ENCODE measurements around the gene ZNF324. TPM values are rescaled to one million over a fixed set of nuclear protein-coding genes. Genes with fewer than 3 reads are reported as not detected.

Gene ZNF324
- total and polyA plus RNA-seq, 2 of the 4 experiments (the other 2 are of a cell fraction): 6.0 to 6.6 TPM

DNA sequence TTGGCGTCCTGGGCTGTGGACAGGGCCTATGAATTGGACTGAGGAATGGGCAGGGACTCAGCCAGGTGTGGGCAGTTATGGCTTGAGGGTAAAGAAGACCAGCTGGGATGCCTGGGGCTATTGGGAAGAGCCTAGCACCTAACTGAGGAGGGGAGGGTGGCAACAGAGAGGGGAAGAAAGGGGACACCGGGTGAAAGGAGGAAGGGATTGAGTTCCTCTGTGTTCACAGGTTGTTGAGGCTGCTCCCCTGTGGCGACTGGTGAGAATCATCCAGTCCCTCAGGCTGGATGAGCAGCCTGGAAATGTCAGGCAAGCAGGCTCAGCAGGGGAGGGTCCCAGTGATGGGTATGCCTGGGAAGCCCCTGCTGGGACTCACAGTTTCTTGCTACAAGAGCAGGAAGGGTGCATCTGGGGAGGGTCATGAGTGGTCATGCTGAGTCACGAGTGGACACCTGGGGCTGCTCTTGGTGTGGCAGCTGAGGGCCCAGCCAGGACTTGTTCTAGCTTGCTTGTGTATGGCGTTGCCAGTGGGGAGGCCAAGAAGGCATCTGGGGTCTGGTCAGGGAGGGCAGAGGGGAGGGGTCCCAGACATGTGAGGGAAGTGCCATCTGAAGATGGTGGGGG, 1.4 kb downstream of the ZNF324 start:
- Histone ChIP-seq H3K27me3 (ENCODE audit: control insufficient read depth, insufficient read depth, low read length) (no peaks in the 10 kb centered on the region), H2AK9ac (replicated peaks; ENCODE audit: low read depth, low read length, poor library complexity) (peak overlapping the region; percentile 87), H4K8ac (ENCODE audit: low read depth in 2 of 2, low read length in 2 of 2) (no peak overlapping the region), H3K27ac (ENCODE audit: insufficient read depth, low read length) (no peak overlapping the region; the same call in 1 of the 2 replicates), H3K9me3 (ENCODE audit: control insufficient read depth, insufficient read depth, low read length) (no peaks in the 10 kb centered on the region), H2BK15ac (ENCODE audit: low read depth, low read length) (no peak overlapping the region), H2BK120ac (ENCODE audit: low read depth, low read length) (no peak overlapping the region), H3K9ac (ENCODE audit: low read depth, low read length) (no peak overlapping the region), H3K18ac (ENCODE audit: low read depth, low read length) (no peak overlapping the region), H3K14ac (replicated peaks; ENCODE audit: low read depth, low read length) (no peak overlapping the region; the same call in 1 of the 2 replicates), H3K4me1 (ENCODE audit: control insufficient read depth, insufficient read depth, low read length) (peaks cover 7% of the 10 kb centered on the region), H3K4me3 (ENCODE audit: insufficient read depth, low read depth, low read length) (no peak overlapping the region), H3K4me2 (ENCODE audit: low read depth, low read length) (no peak overlapping the region; the same call in 1 of the 2 replicates), H3K23ac (ENCODE audit: low read depth, low read length) (peak overlapping the region; percentile 59; the same call in 1 of the 2 replicates), H4K91ac (ENCODE audit: insufficient read depth, low read depth, low read length) (no peak overlapping the region), H3K56ac (ENCODE audit: extremely low read depth, insufficient read depth, low read length) (no peak overlapping the region), H3K4ac (ENCODE audit: low read depth, low read length) (no peak overlapping the region), H2AK5ac (ENCODE audit: low read depth, low read length) (peak overlapping the region; percentile 28), H4K5ac (ENCODE audit: low read depth, low read length) (no peak overlapping the region), H3K79me1 (ENCODE audit: low read depth in 1 of 2, low read length in 2 of 2) (peaks cover 14 to 34% of the 10 kb centered on the region in 2 experiments; a peak in 3 of 4 replicates), H3K9me1 (ENCODE audit: insufficient read depth, low read length) (peaks cover 21% of the 10 kb centered on the region), H2AFZ (replicated peaks; ENCODE audit: low read length, poor library complexity) (no peak overlapping the region), H2BK5ac (ENCODE audit: low read depth, low read length, poor library complexity, severe bottlenecking) (no peak overlapping the region), H3K36me3 (ENCODE audit: control insufficient read depth, insufficient read depth, low read length) (peaks cover 27% of the 10 kb centered on the region), H2BK20ac (ENCODE audit: low read depth, low read length) (no peak overlapping the region), H4K20me1 (ENCODE audit: insufficient read depth, low read length) (peaks cover 13% of the 10 kb centered on the region)
- TF ChIP-seq CEBPB (IDR thresholded peaks at IDR 0.05; ENCODE audit: low read depth, low read length) (no peak), MXI1 (IDR thresholded peaks at IDR 0.05; ENCODE audit: borderline replicate concordance, low read depth, low read length) (no peak), NFE2L2 (IDR thresholded peaks at IDR 0.05; ENCODE audit: low read depth, low read length) (no peak), MAFK (IDR thresholded peaks at IDR 0.05; ENCODE audit: low read depth, low read length) (no peak), RCOR1 (IDR thresholded peaks at IDR 0.05; ENCODE audit: insufficient replicate concordance, low read length) (no peak), CHD1 (IDR thresholded peaks at IDR 0.05; ENCODE audit: low read depth, low read length) (no peak), POLR2A (IDR thresholded peaks at IDR 0.05; ENCODE audit: low read depth, low read length) (no peak), RAD21 (IDR thresholded peaks at IDR 0.05; ENCODE audit: low read length) (no peak), BHLHE40 (IDR thresholded peaks at IDR 0.05; ENCODE audit: low read depth, low read length) (no peak), SMC3 (IDR thresholded peaks at IDR 0.05; ENCODE audit: low read depth, low read length) (no peak), FOS (IDR thresholded peaks at IDR 0.05; ENCODE audit: low read depth, low read length) (no peak)
- TF ChIP-seq, protein P1, sequence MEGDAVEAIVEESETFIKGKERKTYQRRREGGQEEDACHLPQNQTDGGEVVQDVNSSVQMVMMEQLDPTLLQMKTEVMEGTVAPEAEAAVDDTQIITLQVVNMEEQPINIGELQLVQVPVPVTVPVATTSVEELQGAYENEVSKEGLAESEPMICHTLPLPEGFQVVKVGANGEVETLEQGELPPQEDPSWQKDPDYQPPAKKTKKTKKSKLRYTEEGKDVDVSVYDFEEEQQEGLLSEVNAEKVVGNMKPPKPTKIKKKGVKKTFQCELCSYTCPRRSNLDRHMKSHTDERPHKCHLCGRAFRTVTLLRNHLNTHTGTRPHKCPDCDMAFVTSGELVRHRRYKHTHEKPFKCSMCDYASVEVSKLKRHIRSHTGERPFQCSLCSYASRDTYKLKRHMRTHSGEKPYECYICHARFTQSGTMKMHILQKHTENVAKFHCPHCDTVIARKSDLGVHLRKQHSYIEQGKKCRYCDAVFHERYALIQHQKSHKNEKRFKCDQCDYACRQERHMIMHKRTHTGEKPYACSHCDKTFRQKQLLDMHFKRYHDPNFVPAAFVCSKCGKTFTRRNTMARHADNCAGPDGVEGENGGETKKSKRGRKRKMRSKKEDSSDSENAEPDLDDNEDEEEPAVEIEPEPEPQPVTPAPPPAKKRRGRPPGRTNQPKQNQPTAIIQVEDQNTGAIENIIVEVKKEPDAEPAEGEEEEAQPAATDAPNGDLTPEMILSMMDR (conservative IDR thresholded peaks at IDR 0.05; ENCODE audit: low read depth, low read length): no peak
- TF ChIP-seq, protein P2, sequence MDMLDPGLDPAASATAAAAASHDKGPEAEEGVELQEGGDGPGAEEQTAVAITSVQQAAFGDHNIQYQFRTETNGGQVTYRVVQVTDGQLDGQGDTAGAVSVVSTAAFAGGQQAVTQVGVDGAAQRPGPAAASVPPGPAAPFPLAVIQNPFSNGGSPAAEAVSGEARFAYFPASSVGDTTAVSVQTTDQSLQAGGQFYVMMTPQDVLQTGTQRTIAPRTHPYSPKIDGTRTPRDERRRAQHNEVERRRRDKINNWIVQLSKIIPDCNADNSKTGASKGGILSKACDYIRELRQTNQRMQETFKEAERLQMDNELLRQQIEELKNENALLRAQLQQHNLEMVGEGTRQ (IDR thresholded peaks at IDR 0.05; ENCODE audit: low read depth, low read length): no peak
- TF ChIP-seq, protein P3, sequence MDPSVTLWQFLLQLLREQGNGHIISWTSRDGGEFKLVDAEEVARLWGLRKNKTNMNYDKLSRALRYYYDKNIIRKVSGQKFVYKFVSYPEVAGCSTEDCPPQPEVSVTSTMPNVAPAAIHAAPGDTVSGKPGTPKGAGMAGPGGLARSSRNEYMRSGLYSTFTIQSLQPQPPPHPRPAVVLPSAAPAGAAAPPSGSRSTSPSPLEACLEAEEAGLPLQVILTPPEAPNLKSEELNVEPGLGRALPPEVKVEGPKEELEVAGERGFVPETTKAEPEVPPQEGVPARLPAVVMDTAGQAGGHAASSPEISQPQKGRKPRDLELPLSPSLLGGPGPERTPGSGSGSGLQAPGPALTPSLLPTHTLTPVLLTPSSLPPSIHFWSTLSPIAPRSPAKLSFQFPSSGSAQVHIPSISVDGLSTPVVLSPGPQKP (IDR thresholded peaks at IDR 0.05; ENCODE audit: borderline replicate concordance, low read depth, low read length): no peak
- dilution Hi-C loops (cut with HindIII; ENCODE audit: low sequenced_read_pairs, unreplicated experiment) (no loop called here), in situ Hi-C loops (cut with MboI; ENCODE audit: low sequenced_read_pairs) (no loop called here), intact Hi-C loops (cut with micrococcal nuclease) (no loop called here)
- DNase-seq (peak; percentile 9), ATAC-seq (ENCODE audit: low read depth) (no peak)
- ChIA-PET POLR2A (ENCODE audit: unreplicated experiment) (interaction anchor here (0.5 kb wide), 1 partner anchor 18 kb away, joined by 8 read pairs; no protein-coding TSS in a partner anchor), CTCF (no interaction called here)
- no TSS peak for BruUV-seq (replicated peaks)
- 74% methylated on average over 5 of the region's 5 CpGs; no CpG with 5 or more reads in 1 of the 2 experiments for WGBS, 2 experiments (ENCODE audit: extremely low coverage in 2 of 2, insufficient read length in 1 of 2)
